CD4-positive, alpha-beta T cell treated with Interleukin-4 for 1 hour (primary cell): ENCODE measurements around the gene TRAPPC12.
A peak's percentile ranks its signal among the peaks of the same experiment; 100 is the strongest.
"Not testable (repeated sequence)": the region's sequence is repeated elsewhere in the genome, so short reads cannot be mapped to it uniquely, and the experiment has no call there.

Experiments used
- DNase-seq, 2 donors: peaks; one replicate each; pipeline ENCODE4 v3.0.0-alpha.2; 2020 to 2022

The TRAPPC12 gene

GRCh38 chr2:3369340-3370181 is 9.9 kb upstream of the TRAPPC12 start:
- DNase-seq, result not testable (repeated sequence)

GRCh38 chr2:3376821-3377220 is 2.7 kb upstream of the TRAPPC12 start:
- no peak for DNase-seq

- DNase-seq, result peak; percentile 20 to 54
Observed at GRCh38 chr2:3377279-3377611, 2.2 kb upstream of the TRAPPC12 start.

- DNase-seq, result peak; percentile 97
Observed at GRCh38 chr2:3377612-3378432, 1.7 kb upstream of the TRAPPC12 start, which contains the start of gene EIPR1. EIPR1 (minus strand) TSS chr2:3377818; CDS start chr2:3377689, 129 bp downstream.

- DNase-seq, result no peak
Observed at GRCh38 chr2:3379339-3379646, 201 bp upstream of the TRAPPC12 start.

GRCh38 chr2:3386448-3386958 is 7.0 kb downstream of the TRAPPC12 start:
- no peak for DNase-seq

GRCh38 chr2:3387011-3387410 is 7.5 kb downstream of the TRAPPC12 start:
- no peak for DNase-seq

GRCh38 chr2:3387644-3388411 is 8.3 kb downstream of the TRAPPC12 start:
- no peak for DNase-seq

- DNase-seq, result no peak
Observed at GRCh38 chr2:3388412-3388738, 8.9 kb downstream of the TRAPPC12 start.

GRCh38 chr2:3389193-3389592 is 9.7 kb downstream of the TRAPPC12 start:
- DNase-seq, result no peak

GRCh38 chr2:3390041-3390440 is 10.5 kb downstream of the TRAPPC12 start:
- no peak for DNase-seq

- DNase-seq, result no peak
Observed at GRCh38 chr2:3392216-3392615, 12.7 kb downstream of the TRAPPC12 start.

GRCh38 chr2:3396920-3397559 is 17.5 kb downstream of the TRAPPC12 start:
- DNase-seq, result no peak

- no peak for DNase-seq
Observed at GRCh38 chr2:3398857-3399256, 19.4 kb downstream of the TRAPPC12 start.

GRCh38 chr2:3399381-3399780 is 19.9 kb downstream of the TRAPPC12 start:
- DNase-seq, result no peak

- no peak for DNase-seq
Observed at GRCh38 chr2:3399829-3400228, 20.3 kb downstream of the TRAPPC12 start.

GRCh38 chr2:3403587-3404334 is 24.3 kb downstream of the TRAPPC12 start:
- no peak for DNase-seq

- no peak for DNase-seq
Observed at GRCh38 chr2:3404349-3404894, 24.9 kb downstream of the TRAPPC12 start.

GRCh38 chr2:3405307-3405706 is 25.8 kb downstream of the TRAPPC12 start:
- no peak for DNase-seq

GRCh38 chr2:3405876-3406275 is 26.4 kb downstream of the TRAPPC12 start:
- no peak for DNase-seq

GRCh38 chr2:3406501-3406900 is 27.0 kb downstream of the TRAPPC12 start:
- no peak for DNase-seq

GRCh38 chr2:3408781-3409180 is 29.3 kb downstream of the TRAPPC12 start:
- DNase-seq, result no peak
